Suprapubic skin (tissue), 4 donors: ENCODE measurements around the gene ESAM. TPM values are rescaled to one million over a fixed set of nuclear protein-coding genes. Genes with fewer than 3 reads are reported as not detected.

Source experiments
- DNase-seq, 2 donors: peaks; one replicate each; pipeline ENCODE4 v3.0.0-alpha.2; 2019; ENCODE audit warnings: low spot score in 2 of 2
- H3K27ac ChIP-seq: fragments of 200-600 bp; sonication (generic); one replicate; pipeline ENCODE4 v1.5.1; 2019
- H3K27me3 ChIP-seq: fragments of 200-600 bp; sonication (generic); one replicate; pipeline ENCODE4 v1.5.1; 2019
- H3K36me3 ChIP-seq: fragments of 200-600 bp; sonication (generic); one replicate; pipeline ENCODE4 v1.5.1; 2019
- H3K4me1 ChIP-seq: fragments of 200-600 bp; sonication (generic); one replicate; pipeline ENCODE4 v1.5.1; 2019
- H3K4me3 ChIP-seq: fragments of 200-600 bp; sonication (generic); one replicate; pipeline ENCODE4 v1.5.1; 2019; ENCODE audit warnings: mild to moderate bottlenecking
- H3K9me3 ChIP-seq: fragments of 200-600 bp; sonication (generic); one replicate; pipeline ENCODE4 v1.5.1; 2019
- EP300 ChIP-seq: sonication (generic); formaldehyde crosslinking; IDR thresholded peaks from one replicate; pipeline ENCODE4 v1.6.1; 2017; ENCODE audit warnings: antibody characterized with exemption
- POLR2A ChIP-seq, 2 donors: fragments of 450-650 bp; IDR thresholded peaks; one replicate each; pipeline ENCODE4 v1.6.1; 2017; ENCODE audit warnings: antibody characterized with exemption in 2 of 2, mild to moderate bottlenecking in 2 of 2, moderate library complexity in 2 of 2
- POLR2AphosphoS5 ChIP-seq, 3 donors: sonication (generic); formaldehyde crosslinking; IDR thresholded peaks; one replicate each; pipeline ENCODE4 v1.6.1; 2017; ENCODE audit warnings: antibody characterized with exemption in 3 of 3
- whole genome bisulfite sequencing: methylation state at CpG from one replicate; pipeline ENCODE4 v1.1.5; 2018; 5-methylcytosine and 5-hydroxymethylcytosine counted together
- total RNA-seq, 4 donors: library from RNA; depleted of rRNA; stranded (reverse); fragments of >200 nt; gene quantifications; one replicate each; pipeline ENCODE4 v1.1.0, GENCODE V29; 2016
- TF ChIP-seq, protein P1 (sequence below), 2 donors: fragments of 200-600 bp in 1 of 2; fragments of 450-650 bp in 1 of 2; sonication (generic) in 1 of 2; IDR thresholded peaks; one replicate each; pipeline ENCODE4 v1.5.1; 2016 to 2019; ENCODE audit warnings: antibody characterized with exemption in 2 of 2, mild to moderate bottlenecking in 1 of 2, moderate library complexity in 1 of 2

ESAM gene
- total RNA-seq, 4 donors from 2014 or later: 11.0 to 26.5 (median 15.6) TPM

DNA sequence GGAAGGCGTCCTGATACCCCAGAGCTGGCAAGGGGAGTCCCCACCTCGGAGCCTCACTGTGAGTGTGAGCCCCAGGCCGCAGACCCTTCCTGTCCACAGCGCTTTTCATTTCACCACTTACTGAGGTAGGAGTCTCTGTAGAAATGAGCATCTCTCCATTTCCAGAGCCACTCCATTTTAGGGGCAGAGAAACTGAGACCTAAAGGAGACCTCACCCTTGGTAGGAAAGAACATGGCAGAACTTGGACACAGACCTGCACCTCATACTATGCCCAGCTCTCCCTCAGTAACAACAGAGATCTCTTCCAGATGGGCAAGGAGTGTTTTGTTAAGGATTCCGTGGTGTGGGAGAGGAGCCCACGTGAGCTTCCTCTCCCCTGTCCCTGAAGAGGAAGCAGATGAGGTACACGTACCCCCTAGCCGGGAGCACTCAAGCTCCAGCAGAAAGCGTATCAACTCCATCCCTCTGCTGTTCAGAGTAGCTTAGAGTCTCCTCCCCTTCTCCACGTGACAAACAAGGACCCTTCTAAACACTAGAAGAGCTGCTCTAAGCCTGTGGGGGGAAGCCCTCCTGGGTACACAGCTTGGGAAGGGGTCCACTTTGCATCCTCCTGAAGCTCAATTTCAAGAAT is 9.5 kb downstream of the ESAM start:
- Histone ChIP-seq H3K4me3 (no peak overlapping the region), H3K9me3 (no peaks in the 10 kb centered on the region), H3K27ac (no peak overlapping the region), H3K4me1 (peaks cover 13% of the 10 kb centered on the region), H3K36me3 (no peaks in the 10 kb centered on the region), H3K27me3 (peaks cover 63% of the 10 kb centered on the region)
- no peak for DNase-seq
- WGBS: 60% methylated on average over 9 of the region's 10 CpGs
- TF ChIP-seq, protein P1, sequence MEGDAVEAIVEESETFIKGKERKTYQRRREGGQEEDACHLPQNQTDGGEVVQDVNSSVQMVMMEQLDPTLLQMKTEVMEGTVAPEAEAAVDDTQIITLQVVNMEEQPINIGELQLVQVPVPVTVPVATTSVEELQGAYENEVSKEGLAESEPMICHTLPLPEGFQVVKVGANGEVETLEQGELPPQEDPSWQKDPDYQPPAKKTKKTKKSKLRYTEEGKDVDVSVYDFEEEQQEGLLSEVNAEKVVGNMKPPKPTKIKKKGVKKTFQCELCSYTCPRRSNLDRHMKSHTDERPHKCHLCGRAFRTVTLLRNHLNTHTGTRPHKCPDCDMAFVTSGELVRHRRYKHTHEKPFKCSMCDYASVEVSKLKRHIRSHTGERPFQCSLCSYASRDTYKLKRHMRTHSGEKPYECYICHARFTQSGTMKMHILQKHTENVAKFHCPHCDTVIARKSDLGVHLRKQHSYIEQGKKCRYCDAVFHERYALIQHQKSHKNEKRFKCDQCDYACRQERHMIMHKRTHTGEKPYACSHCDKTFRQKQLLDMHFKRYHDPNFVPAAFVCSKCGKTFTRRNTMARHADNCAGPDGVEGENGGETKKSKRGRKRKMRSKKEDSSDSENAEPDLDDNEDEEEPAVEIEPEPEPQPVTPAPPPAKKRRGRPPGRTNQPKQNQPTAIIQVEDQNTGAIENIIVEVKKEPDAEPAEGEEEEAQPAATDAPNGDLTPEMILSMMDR (IDR thresholded peaks at IDR 0.05): no peak
- no peak for TF ChIP-seq EP300
- no peak for TF ChIP-seq POLR2A (IDR thresholded peaks at IDR 0.05)
- TF ChIP-seq POLR2AphosphoS5 (IDR thresholded peaks at IDR 0.05): no peak

DNA sequence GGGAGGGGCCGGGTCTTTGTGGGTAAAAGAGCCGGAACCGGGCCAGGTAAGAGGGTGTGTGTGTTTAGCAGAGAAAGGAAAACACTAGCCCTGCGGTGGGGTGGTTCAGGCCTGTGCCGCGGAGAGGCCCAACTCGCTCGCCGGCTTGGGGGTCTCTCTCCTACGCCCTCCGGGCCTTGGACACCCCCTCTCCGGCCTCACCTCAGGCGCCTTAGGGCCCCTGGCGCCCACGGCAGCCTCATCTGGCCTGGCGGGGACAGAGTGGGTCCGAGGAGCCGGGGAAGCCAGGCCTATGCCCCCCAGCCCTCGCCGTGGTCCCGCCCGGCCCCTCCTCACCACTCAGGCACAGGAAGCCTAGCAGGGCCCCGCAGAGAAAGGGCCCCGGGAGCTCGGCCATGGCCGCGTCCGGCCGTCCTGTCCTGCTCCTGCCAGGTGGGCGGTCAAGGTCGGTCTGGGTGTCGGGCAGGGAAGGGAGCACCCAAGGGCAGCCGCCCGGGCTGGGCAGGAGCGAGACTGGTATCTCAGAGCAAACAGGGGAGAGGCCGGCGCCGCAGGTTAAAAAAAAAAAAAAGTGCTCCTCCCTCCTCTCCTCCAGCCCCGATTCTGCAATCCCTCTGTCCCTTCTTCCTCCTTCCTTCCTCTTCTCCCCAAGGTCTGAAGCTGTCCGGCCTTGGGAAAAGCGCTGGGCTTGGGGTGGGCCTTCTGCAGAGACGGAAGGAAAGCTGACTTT is 10.2 kb downstream of the ESAM start, which contains the start of gene VSIG2:
Gene VSIG2 (minus strand): TSS at position 515 of the 730 bp plus-strand sequence. CDS start 118 bp downstream, at position 397.
- 23% methylated on average over 5 of the region's 42 CpGs for WGBS
- Histone ChIP-seq H3K9me3 (no peaks in the 10 kb centered on the region), H3K4me1 (peaks cover 17% of the 10 kb centered on the region), H3K36me3 (no peaks in the 10 kb centered on the region), H3K27ac (no peak within 1 kb of the TSS), H3K27me3 (peaks cover 61% of the 10 kb centered on the region), H3K4me3 (peak within 1 kb of the TSS; percentile 8)
- TF ChIP-seq, protein P1 (IDR thresholded peaks at IDR 0.05): no peak
- TF ChIP-seq EP300 (no peak), POLR2AphosphoS5 (IDR thresholded peaks at IDR 0.05) (no peak), POLR2A (IDR thresholded peaks at IDR 0.05) (no peak)
- no peak for DNase-seq

DNA sequence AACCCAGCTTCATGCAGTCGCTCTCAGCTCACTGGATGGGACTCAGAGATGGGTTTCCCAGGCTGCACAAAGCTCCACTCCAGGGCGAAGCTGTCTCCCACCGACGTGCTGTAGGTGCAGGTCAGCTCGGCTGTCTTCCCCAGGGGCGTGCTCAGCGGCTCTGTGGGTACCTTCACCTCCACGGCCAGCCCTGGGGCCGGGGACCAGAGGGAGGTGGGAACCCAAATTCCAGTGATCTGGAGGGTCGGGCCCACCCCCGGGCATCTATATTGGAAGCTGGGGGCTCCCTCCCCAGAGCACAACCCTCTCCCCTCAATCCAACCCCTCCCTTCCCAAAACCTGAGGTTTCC is 10.7 kb downstream of the ESAM start:
- peak in 1 of 2 donors; percentile 71 for DNase-seq
- TF ChIP-seq, protein P1 (IDR thresholded peaks at IDR 0.05): no peak
- Histone ChIP-seq H3K27me3 (peaks cover 61% of the 10 kb centered on the region), H3K4me1 (peaks cover 22% of the 10 kb centered on the region), H3K27ac (no peak overlapping the region), H3K9me3 (no peaks in the 10 kb centered on the region), H3K4me3 (no peak overlapping the region), H3K36me3 (no peaks in the 10 kb centered on the region)
- WGBS: 61% methylated on average over 11 of the region's 11 CpGs

DNA sequence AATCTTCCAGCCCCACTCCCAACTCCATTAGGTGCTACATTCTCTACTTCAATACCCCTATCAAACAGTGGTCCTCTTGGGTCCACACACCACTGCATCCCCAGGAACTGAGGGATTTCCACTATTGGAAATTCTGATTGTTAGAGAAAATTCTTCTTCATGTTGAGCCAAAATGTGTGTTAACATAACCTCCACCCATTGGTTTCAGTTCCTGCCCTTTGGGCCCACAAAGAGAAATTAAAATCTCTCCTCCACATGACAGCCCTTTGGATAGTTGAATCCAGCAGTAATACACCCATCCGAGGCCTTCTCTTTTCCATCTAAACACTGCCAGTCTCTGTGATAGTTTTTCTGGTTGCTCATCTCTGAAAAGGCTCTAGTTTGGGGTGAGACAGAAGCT is 12.2 kb downstream of the ESAM start:
- Histone ChIP-seq H3K9me3 (no peaks in the 10 kb centered on the region), H3K36me3 (no peaks in the 10 kb centered on the region), H3K27me3 (peaks cover 69% of the 10 kb centered on the region), H3K4me1 (peaks cover 35% of the 10 kb centered on the region), H3K4me3 (no peak overlapping the region), H3K27ac (no peak overlapping the region)
- TF ChIP-seq EP300: no peak
- TF ChIP-seq, protein P1 (IDR thresholded peaks at IDR 0.05): no peak
- no peak for TF ChIP-seq POLR2A (IDR thresholded peaks at IDR 0.05)
- no peak for TF ChIP-seq POLR2AphosphoS5 (IDR thresholded peaks at IDR 0.05)
- WGBS: 58% methylated on average over 1 of the region's 1 CpG
- DNase-seq: no peak

DNA sequence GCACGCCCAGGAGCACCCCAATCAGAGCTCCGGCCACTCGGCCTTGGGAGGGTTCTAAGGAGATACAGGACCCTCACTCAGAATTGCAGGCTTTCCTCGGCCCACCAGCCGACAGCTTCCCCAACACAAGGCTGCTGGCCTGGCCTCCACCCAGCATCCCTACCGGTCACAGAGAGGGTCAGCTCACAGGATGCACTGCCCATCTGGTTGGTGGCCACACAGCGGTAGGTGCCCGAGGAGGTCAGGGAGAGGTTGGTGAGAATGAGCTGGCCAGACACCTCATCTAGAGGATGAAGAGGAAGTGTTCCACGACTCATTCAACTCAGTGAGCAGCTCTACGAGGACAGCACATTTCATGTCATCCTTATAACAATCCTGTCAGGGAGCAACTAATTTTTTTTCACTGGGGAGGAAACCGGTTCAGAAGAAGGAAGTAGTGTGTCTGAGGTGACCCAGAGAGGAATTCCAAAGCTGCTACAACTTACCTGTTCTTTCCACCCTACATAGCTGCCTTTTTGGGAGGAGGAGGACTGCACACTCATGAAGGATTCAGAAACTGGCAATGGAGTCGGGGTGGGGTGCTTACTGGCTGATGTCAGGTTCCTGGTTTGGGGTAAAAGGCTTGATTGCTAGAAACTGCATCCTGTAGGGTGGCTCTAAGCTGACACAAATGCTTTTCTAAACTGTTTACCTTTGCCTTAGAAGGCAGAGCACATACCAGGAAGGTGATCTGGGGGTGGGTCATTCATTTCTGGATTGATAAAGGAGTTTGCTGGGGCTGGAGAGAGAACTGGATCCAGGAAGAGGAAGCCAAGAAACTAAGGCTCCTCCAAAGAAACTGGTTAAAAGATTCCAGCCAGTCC is 13.4 kb downstream of the ESAM start:
- TF ChIP-seq EP300 (no peak), POLR2A (IDR thresholded peaks at IDR 0.05) (no peak), POLR2AphosphoS5 (IDR thresholded peaks at IDR 0.05) (no peak)
- TF ChIP-seq, protein P1 (IDR thresholded peaks at IDR 0.05): no peak
- Histone ChIP-seq H3K4me3 (no peak overlapping the region), H3K27ac (no peak overlapping the region), H3K27me3 (peaks cover 81% of the 10 kb centered on the region), H3K4me1 (peaks cover 35% of the 10 kb centered on the region), H3K9me3 (no peaks in the 10 kb centered on the region), H3K36me3 (no peaks in the 10 kb centered on the region)
- 47% methylated on average over 10 of the region's 12 CpGs for WGBS
- peak in 1 of 2 donors; percentile 70 for DNase-seq
